Measurements from ENCODE around the gene IGF2.

The IGF2 gene

GRCh38 chr11:2136209-2136951, 2.8 kb downstream of the IGF2 start:
- Histone ChIP-seq H3K79me2 (ENCODE audit: control insufficient read depth, insufficient read depth, low read length, poor library complexity) (peaks cover 5% of the 10 kb centered on the region), H4K12ac (ENCODE audit: low read depth, low read length) (no peak overlapping the region), H2AFZ (ENCODE audit: insufficient read depth, low read length, poor library complexity) (no peak overlapping the region), H3K4me1 (ENCODE audit: control insufficient read depth in 1 of 2, insufficient read depth in 2 of 2, low read length in 2 of 2) (peaks cover 0 to 7% of the 10 kb centered on the region in 2 experiments), H2BK120ac (ENCODE audit: insufficient read depth, low read length, poor library complexity) (no peak overlapping the region), H3K18ac (ENCODE audit: low read length) (no peak overlapping the region), H3K4ac (ENCODE audit: low read depth, low read length) (no peak overlapping the region), H3K79me1 (ENCODE audit: low read length) (peaks cover 10% of the 10 kb centered on the region), H4K8ac (ENCODE audit: low read depth, low read length) (no peak overlapping the region), H3K9me3 (ENCODE audit: insufficient read depth, low read depth, low read length) (peaks cover 7% of the 10 kb centered on the region), H3K9ac (ENCODE audit: low read length) (no peak overlapping the region), H3K23ac (ENCODE audit: low read length) (no peak overlapping the region), H3K14ac (ENCODE audit: low read length) (no peak overlapping the region), H3K27ac (ENCODE audit: low read depth, low read length) (no peak overlapping the region), H2AK5ac (ENCODE audit: low read length) (no peak overlapping the region), H3K36me3 (ENCODE audit: control insufficient read depth in 1 of 2, insufficient read depth in 2 of 2, low read length in 2 of 2) (peaks cover 35 to 37% of the 10 kb centered on the region in 2 experiments), H2BK12ac (ENCODE audit: low read length) (no peak overlapping the region), H3K4me2 (ENCODE audit: low read length) (peak overlapping the region; percentile 62), H3K27me3 (ENCODE audit: insufficient read depth, low read length) (peaks cover 32% of the 10 kb centered on the region), H4K91ac (ENCODE audit: low read depth, low read length) (no peak overlapping the region), H3K4me3 (ENCODE audit: low read depth, low read length) (peak overlapping the region; percentile 66), H2BK5ac (ENCODE audit: low read depth, low read length, poor library complexity) (no peak overlapping the region)
- DNase-seq = no peak
- WGBS (ENCODE audit: extremely low coverage, insufficient coverage, insufficient read length) = no CpG with 5 or more reads among the region's 24 CpGs

- no CpG with 5 or more reads among the region's 14 CpGs for WGBS (ENCODE audit: extremely low coverage, insufficient coverage, insufficient read length)
- no peak overlapping the region for H4K91ac ChIP-seq (ENCODE audit: low read depth, low read length)
- H3K9me3 ChIP-seq (ENCODE audit: insufficient read depth, low read depth, low read length) = peaks cover 7% of the 10 kb centered on the region
- H2BK5ac ChIP-seq (ENCODE audit: low read depth, low read length, poor library complexity) = no peak overlapping the region
- H3K4me1 ChIP-seq (ENCODE audit: control insufficient read depth in 1 of 2, insufficient read depth in 2 of 2, low read length in 2 of 2) = peaks cover 0 to 7% of the 10 kb centered on the region in 2 experiments
- H4K8ac ChIP-seq (ENCODE audit: low read depth, low read length) = no peak overlapping the region
- H3K4me2 ChIP-seq (ENCODE audit: low read length) = peak overlapping the region; percentile 62
- H4K12ac ChIP-seq (ENCODE audit: low read depth, low read length) = no peak overlapping the region
- no peak overlapping the region for H3K14ac ChIP-seq (ENCODE audit: low read length)
- no peak overlapping the region for H2AFZ ChIP-seq (ENCODE audit: insufficient read depth, low read length, poor library complexity)
- H3K9ac ChIP-seq (ENCODE audit: low read length) = no peak overlapping the region
- H3K79me1 ChIP-seq (ENCODE audit: low read length) = peaks cover 8% of the 10 kb centered on the region
- H3K36me3 ChIP-seq (ENCODE audit: control insufficient read depth in 1 of 2, insufficient read depth in 2 of 2, low read length in 2 of 2) = peaks cover 42 to 43% of the 10 kb centered on the region in 2 experiments
- peaks cover 5% of the 10 kb centered on the region for H3K79me2 ChIP-seq (ENCODE audit: control insufficient read depth, insufficient read depth, low read length, poor library complexity)
- peak overlapping the region; percentile 29 for H3K4me3 ChIP-seq (ENCODE audit: low read depth, low read length)
- DNase-seq = no peak
- no peak overlapping the region for H2BK120ac ChIP-seq (ENCODE audit: insufficient read depth, low read length, poor library complexity)
- H3K18ac ChIP-seq (ENCODE audit: low read length) = no peak overlapping the region
- no peak overlapping the region for H3K23ac ChIP-seq (ENCODE audit: low read length)
- no peak overlapping the region for H2BK12ac ChIP-seq (ENCODE audit: low read length)
- no peak overlapping the region for H3K27ac ChIP-seq (ENCODE audit: low read depth, low read length)
- no peak overlapping the region for H3K4ac ChIP-seq (ENCODE audit: low read depth, low read length)
- H3K27me3 ChIP-seq (ENCODE audit: insufficient read depth, low read length) = peaks cover 25% of the 10 kb centered on the region
- no peak overlapping the region for H2AK5ac ChIP-seq (ENCODE audit: low read length)
Observed at GRCh38 chr11:2135648-2136201, 3.5 kb downstream of the IGF2 start.

DNA sequence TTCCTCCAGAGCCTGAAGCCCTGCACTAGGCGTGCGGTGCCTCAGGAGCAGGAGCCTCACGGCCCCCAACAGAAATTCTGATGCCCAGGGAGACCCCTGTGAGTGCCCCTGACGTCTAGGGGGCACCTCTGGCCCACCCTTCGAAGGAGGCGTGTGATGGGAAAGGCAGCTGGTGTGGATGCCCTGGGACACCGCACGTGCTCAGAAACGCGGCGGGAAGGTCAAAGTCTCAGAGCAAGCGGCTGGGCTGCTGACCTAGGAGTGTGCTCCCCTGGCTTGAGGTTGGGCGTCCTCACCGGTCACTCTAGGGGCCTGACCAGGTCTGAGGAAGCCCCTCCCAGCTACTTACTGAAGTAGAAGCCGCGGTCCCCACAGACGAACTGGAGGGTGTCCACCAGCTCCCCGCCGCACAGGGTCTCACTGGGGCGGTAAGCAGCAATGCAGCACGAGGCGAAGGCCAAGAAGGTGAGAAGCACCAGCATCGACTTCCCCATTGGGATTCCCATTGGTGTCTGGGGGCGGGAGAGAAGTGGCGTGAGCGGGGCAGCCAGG, 4.1 kb downstream of the IGF2 start:
- H3K79me1 ChIP-seq (ENCODE audit: low read length) = peaks cover 4% of the 10 kb centered on the region
- H4K91ac ChIP-seq (ENCODE audit: low read depth, low read length) = no peak overlapping the region
- WGBS (ENCODE audit: extremely low coverage, insufficient coverage, insufficient read length) = no CpG with 5 or more reads among the region's 26 CpGs
- peaks cover 7% of the 10 kb centered on the region for H3K9me3 ChIP-seq (ENCODE audit: insufficient read depth, low read depth, low read length)
- no peak overlapping the region for H3K27ac ChIP-seq (ENCODE audit: low read depth, low read length)
- no peak overlapping the region for H2BK120ac ChIP-seq (ENCODE audit: insufficient read depth, low read length, poor library complexity)
- no peak overlapping the region for H3K23ac ChIP-seq (ENCODE audit: low read length)
- H3K18ac ChIP-seq (ENCODE audit: low read length) = no peak overlapping the region
- no peak overlapping the region for H4K12ac ChIP-seq (ENCODE audit: low read depth, low read length)
- no peak overlapping the region for H3K4ac ChIP-seq (ENCODE audit: low read depth, low read length)
- peaks cover 19% of the 10 kb centered on the region for H3K27me3 ChIP-seq (ENCODE audit: insufficient read depth, low read length)
- no peak overlapping the region for H3K14ac ChIP-seq (ENCODE audit: low read length)
- H3K4me3 ChIP-seq (ENCODE audit: low read depth, low read length) = no peak overlapping the region
- no peak for DNase-seq
- H2BK5ac ChIP-seq (ENCODE audit: low read depth, low read length, poor library complexity) = no peak overlapping the region
- H3K4me1 ChIP-seq (ENCODE audit: control insufficient read depth in 1 of 2, insufficient read depth in 2 of 2, low read length in 2 of 2) = peaks cover 0 to 7% of the 10 kb centered on the region in 2 experiments
- H3K79me2 ChIP-seq (ENCODE audit: control insufficient read depth, insufficient read depth, low read length, poor library complexity) = peaks cover 3% of the 10 kb centered on the region
- H3K9ac ChIP-seq (ENCODE audit: low read length) = no peak overlapping the region
- no peak overlapping the region for H4K8ac ChIP-seq (ENCODE audit: low read depth, low read length)
- H3K4me2 ChIP-seq (ENCODE audit: low read length) = no peak overlapping the region
- H2BK12ac ChIP-seq (ENCODE audit: low read length) = no peak overlapping the region
- no peak overlapping the region for H2AFZ ChIP-seq (ENCODE audit: insufficient read depth, low read length, poor library complexity)
- no peak overlapping the region for H2AK5ac ChIP-seq (ENCODE audit: low read length)
- H3K36me3 ChIP-seq (ENCODE audit: control insufficient read depth in 1 of 2, insufficient read depth in 2 of 2, low read length in 2 of 2) = peaks cover 45 to 46% of the 10 kb centered on the region in 2 experiments

DNA sequence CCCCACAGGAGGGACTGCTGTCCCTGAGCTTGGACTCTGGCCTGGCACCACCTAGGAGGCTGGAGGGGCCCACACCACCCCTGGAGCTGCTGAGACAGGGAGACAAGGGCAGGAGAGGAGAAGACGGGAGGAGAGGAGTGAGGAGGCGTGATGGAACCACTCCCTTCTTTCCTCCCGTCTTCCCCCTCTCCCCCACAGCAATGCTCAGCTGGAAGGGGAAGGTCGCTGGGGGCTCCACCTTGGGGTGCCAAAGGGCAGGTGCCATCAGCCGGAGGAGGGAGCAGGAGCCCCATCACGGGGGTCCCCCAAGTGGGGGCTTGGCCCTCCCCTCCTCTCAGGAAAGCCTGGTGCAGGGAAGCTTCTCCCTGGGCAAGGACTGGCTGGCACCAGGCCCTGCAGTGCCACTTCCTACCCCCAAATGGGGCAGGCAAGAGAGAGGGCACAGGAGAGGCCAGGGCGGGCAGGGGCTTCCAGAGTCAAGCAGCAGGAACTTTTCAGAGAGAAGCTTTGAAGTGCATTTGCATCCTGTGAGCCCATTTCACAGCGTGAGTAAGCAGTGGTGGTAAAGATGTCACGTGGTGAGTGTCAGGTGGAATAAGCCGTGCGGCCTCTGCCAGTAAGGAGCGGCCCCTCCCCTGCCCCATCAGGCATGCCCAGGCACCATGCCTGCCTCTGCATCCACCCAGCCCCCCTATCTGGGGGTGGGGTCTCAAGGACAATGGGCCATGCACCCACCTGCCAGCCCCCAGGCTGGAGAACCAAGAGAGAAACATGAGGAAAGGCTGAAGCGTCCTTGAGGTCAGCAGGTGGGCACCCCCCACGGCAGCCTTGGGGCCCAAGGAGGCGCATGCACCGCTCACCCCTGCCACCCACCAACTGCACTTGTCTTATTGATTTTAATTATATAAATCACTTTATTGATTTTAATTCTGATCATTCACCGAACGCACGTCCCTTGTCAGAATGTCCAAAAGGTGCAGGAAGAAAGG, 4.9 kb downstream of the IGF2 start:
- WGBS (ENCODE audit: extremely low coverage, insufficient coverage, insufficient read length) = no CpG with 5 or more reads among the region's 19 CpGs
- peaks cover 7% of the 10 kb centered on the region for H3K9me3 ChIP-seq (ENCODE audit: insufficient read depth, low read depth, low read length)
- H2BK12ac ChIP-seq (ENCODE audit: low read length) = no peak overlapping the region
- no peak overlapping the region for H2AFZ ChIP-seq (ENCODE audit: insufficient read depth, low read length, poor library complexity)
- peaks cover 0 to 7% of the 10 kb centered on the region in 2 experiments for H3K4me1 ChIP-seq (ENCODE audit: control insufficient read depth in 1 of 2, insufficient read depth in 2 of 2, low read length in 2 of 2)
- H3K14ac ChIP-seq (ENCODE audit: low read length) = no peak overlapping the region
- H3K18ac ChIP-seq (ENCODE audit: low read length) = no peak overlapping the region
- no peak overlapping the region for H3K4ac ChIP-seq (ENCODE audit: low read depth, low read length)
- H3K23ac ChIP-seq (ENCODE audit: low read length) = no peak overlapping the region
- H3K4me3 ChIP-seq (ENCODE audit: low read depth, low read length) = no peak overlapping the region
- no peak overlapping the region for H2AK5ac ChIP-seq (ENCODE audit: low read length)
- H4K8ac ChIP-seq (ENCODE audit: low read depth, low read length) = no peak overlapping the region
- H2BK120ac ChIP-seq (ENCODE audit: insufficient read depth, low read length, poor library complexity) = no peak overlapping the region
- H2BK5ac ChIP-seq (ENCODE audit: low read depth, low read length, poor library complexity) = no peak overlapping the region
- H3K36me3 ChIP-seq (ENCODE audit: control insufficient read depth in 1 of 2, insufficient read depth in 2 of 2, low read length in 2 of 2) = peaks cover 48 to 50% of the 10 kb centered on the region in 2 experiments
- peaks cover 3% of the 10 kb centered on the region for H3K79me2 ChIP-seq (ENCODE audit: control insufficient read depth, insufficient read depth, low read length, poor library complexity)
- H3K27ac ChIP-seq (ENCODE audit: low read depth, low read length) = no peak overlapping the region
- H3K4me2 ChIP-seq (ENCODE audit: low read length) = no peak overlapping the region
- H4K12ac ChIP-seq (ENCODE audit: low read depth, low read length) = no peak overlapping the region
- no peak overlapping the region for H3K9ac ChIP-seq (ENCODE audit: low read length)
- no peak for DNase-seq
- H3K79me1 ChIP-seq (ENCODE audit: low read length) = peaks cover 2% of the 10 kb centered on the region
- no peak overlapping the region for H4K91ac ChIP-seq (ENCODE audit: low read depth, low read length)
- peaks cover 13% of the 10 kb centered on the region for H3K27me3 ChIP-seq (ENCODE audit: insufficient read depth, low read length)

All from trophoblast cell (in vitro differentiated cells and primary cell).